Stimulated activated CD4-positive, alpha-beta T cell treated with anti-CD3 and anti-CD28 coated beads, Interleukin-1b, Interleukin-23, amount 100 ng/mL, for 24 hours (primary cell): Measurements from ENCODE around the gene NCAM1.

Experiments
- DNase-seq, 4 experiments: peaks; one replicate each; pipeline ENCODE4 v3.0.0-alpha.2; 2020; ENCODE audit warnings: low read depth in 4 of 4, low spot score in 1 of 4

Gene NCAM1

DNA sequence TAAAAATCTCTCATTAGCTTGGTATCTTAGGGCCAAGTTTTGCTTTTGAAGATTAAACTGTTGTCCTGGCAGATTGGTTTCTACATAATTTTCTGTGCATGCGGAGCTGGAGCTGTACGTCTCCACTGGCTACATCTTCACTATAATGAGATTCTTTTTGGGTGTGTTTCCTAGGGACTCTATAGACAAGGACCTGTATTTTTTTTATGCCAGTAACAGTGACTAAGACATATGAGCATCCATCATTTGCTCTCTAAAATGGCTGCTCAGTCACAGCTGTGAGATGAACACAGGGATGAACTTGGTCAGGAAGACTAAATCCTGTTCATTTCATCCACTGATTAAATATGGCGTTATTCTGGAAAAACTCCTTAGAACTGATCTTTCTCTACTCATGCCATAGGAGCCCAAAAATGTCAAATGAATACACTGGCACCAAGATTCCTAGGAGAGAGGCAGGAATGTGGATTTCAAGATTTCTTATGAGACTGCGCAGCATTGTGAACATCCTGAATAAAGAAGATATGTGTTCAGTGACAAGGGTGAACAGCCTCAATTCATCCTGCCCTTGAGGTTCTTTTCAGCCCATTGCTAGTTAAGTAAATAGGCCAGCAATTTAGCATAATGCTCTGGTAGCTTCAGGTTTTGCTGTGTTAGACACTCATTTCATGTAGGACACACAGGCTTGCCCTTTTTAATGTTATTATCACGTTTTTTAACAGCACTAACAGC is 168.2 kb downstream of the NCAM1 start:
- DNase-seq: no peak

DNA sequence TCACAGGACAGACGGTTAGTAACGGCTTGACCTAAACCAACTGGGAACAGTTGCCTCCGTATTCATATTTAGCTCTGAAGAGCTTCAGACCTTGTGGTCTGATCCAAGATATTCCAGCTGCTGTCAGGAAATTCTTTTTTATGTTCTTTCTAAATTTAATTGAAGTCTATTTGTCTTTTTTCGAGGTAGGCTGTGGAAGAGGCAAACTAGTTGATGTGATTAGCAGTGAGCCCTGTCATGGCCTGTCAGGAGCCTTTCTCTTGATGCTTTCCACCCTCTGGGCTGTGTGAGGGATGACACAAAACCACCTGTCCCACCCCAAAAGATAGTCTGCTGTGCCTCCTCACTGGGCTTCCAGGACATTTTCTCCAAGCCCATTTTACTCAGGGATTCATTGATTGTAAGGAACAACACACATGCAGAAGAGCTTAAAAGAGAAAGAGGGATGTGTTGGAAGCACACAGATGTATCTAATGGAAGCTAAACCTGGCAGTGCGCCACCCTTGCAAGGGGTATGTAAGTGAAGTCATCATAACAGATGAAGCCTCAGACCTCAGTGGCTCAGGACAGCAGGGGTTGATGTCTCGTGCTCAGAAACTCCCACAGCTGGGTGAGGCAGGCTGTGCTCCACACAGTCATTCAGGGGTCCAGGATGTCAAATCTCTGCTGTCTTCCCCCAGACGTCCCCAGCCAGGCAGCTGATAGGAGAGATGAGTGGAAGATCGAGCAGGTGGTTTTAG is 170.0 kb downstream of the NCAM1 start:
- no peak for DNase-seq

DNA sequence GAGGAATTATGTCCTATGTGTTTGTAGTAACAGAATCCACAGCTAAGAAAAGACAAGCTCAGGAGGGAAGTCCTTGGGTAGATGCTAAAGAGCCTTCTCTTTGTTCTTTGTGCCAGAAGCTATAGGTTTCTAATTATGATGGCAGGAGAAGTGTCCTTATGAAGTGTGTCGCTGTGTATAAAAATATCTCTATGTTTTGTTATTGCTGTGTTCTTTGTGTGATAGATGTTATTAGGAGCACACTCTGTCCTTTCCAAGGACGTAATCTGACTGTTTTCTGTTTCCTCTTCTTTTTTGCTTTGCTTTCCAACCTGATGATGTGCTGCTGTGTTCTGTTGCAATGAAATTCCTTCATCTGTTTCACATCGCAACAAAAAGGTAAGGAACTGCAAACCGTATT is 171.9 kb downstream of the NCAM1 start:
- no peak for DNase-seq

DNA sequence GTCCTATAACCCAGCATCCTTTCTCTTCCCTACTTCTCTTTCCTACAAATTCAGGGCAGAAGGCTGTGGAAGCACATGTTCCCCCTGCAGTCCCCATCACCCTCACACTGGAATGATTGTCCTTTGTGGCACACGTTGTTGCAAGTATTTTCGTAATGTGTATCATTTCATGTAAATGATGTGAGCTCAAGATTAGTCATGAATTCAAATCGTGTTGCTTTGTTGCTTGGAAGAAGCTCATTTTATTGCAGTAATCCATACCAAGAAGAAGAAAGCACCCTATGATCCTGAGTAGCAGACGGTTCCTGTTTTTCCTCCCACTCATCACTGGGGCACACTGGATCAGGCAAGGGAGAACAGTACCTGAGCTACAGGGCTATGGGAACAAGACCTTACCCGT is 173.4 kb downstream of the NCAM1 start:
- DNase-seq: no peak

DNA sequence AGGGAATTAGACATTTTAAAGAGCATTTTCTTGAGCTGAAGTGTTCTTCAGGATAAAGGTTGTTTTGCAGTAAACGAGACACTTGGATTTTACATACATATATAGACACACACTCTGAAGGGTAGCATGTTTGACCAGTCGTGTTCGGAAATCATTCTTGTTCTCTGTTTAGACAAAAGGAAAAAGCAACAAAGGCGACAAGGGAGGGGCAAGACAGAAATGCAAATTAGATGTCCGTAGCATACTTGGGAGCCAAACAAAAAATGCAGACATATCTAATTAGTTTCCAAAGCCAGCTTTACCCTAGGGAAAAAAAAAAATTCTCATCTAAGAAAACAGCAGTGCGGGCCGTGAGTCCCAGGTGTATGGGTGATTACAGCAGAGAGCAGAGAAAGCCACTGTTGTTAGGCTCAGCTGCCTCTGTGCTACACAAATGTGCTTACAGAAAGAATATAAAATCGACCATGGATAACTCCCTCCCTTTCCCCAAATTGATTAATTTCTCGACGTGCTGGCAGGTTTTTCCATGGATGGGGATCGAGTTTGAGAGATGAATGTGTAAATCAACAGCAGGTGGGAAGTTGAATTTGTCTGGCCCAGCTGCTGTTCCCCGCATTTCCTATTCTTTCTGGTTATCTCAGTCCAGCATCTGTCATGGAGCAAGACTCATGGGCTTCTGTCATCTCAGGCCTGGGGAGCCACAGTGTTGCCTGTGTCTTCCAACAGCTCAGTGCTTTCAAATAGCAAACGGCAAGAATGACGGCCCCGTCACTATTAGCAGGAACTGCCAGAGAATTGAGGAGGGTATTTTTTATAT is 176.7 kb downstream of the NCAM1 start:
- DNase-seq: no peak

DNA sequence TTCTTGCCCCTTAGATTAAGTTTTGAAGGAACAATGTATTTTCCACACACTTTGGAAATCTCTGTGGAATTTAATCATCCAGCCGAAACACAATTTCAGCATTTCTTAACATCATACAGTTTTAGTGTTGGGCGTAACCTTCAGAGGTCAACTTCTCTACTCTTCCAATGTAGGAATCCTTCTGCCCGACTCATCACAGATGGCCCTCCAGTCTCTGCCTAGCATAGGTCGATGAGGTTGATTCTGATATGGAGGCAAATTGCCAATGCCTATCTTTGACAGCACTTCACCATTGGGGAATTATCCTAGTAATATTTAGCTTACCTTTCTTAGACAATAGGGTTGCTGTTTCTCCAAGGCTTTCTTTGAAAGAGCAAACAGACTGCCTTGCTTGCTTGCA is 177.5 kb downstream of the NCAM1 start:
- DNase-seq: no peak

DNA sequence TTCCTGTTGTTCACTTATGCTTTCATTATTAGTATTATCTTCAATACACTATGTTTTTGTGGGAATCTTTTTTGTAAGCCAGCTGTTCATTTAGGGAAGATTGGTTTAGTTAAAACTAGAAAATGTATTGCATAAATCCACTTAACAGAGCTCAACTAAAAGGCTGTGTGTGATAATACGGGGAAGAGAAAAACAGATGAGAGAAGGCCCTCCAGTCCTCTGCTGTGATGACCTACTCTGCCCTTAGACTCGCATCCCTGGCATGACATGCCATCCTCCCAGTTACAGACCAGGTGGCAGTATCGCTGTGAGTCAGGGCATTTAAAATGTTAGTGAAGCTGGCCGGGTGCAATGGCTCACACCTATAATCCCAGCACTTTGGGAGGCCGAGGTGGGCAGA is 179.8 kb downstream of the NCAM1 start:
- no peak for DNase-seq

DNA sequence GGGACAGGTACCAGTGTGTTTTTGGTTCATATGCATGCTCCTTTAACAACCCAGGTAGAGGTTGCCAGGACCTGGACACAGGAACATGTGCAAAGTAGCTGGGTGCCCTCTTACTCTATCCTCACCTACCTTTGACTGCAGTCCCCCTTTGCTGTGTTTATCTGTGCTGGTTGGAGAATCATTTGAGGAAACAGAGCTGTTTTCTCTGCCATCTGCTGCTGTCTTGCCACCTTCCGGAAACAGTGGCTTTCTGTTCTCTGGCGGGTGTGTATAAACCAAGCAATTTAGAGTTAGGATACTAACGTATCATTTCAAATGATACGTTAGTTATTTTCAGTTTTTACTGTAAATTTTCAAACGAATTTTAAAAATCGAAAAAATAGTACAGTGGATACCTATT is 181.3 kb downstream of the NCAM1 start:
- DNase-seq: no peak

DNA sequence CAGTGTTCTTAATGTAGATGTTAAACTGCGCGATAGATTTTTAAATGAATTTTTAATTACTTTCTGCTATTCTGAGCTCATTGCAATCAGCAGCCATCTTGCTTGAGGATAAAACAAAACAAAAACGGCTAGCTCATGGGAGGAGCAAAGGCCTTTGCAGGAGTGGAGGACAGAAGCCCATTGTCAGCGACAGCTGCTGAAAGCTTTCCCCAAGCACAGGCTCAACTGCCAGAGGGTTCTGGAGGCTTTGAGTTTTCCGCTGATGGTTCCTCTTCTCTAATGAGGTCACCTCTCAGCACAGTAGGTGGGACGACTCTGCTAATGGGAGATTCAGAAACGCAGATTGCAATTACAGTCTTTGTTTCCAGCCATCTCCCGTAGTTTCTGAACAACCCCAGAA is 186.0 kb downstream of the NCAM1 start:
- DNase-seq: no peak

DNA sequence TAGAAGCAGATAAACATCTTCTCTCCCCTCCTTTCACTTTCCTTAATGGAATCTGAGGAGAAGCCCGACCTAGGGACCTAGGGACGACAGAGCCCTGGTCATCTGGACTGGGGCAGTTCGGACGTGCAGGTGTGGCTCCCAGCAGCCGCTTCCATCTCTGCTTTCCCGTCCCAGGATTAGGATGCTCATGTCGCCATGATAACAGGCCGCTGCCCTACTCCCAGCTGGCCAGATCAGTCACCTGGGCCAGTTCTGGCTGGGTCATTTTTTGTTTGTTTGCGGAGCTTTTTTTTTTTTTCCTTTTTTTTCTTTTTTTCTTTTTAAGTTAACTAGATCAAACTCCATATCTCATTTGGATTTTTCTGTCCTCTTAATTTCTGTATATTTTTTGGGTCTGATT is 186.9 kb downstream of the NCAM1 start:
- DNase-seq: no peak

DNA sequence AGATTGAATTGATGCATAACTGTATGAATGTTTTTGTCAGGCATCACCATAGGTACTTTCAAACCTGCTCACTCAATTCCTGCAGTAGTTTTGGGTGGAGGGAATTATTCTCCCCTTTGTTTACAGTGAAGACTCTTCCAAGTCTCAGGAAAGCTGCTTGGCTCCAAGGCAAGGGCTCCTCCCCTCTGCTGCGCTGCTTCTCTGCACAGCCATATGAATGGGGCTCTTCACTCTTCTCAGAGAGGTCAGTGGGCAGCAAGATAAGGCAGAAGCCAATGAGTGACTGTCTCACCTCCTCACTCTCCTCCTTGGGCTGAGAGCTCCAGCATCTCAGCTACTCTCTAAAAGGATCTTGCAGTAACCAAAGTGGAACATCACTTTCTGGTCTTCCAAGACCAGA is 187.4 kb downstream of the NCAM1 start:
- DNase-seq: no peak

DNA sequence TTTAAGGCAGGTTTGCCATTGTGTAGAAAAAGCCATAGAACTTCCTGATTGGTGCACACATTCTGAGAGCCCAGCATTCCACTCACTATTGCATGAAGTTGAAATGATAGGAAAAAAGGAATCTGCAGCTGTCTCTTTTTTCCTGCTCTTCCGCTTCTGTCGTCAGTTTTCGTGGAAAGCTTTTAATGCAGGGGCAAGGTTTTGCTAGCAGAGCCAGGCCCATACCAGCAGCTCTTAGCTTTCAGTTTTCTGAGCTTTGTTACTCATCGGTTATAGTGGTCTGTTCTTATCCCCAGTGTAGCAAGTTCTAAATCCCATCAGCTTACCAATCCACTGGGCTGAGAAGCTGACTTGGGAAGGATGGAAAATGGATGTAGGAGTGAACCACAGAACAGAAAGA is 190.3 kb downstream of the NCAM1 start:
- no peak for DNase-seq

DNA sequence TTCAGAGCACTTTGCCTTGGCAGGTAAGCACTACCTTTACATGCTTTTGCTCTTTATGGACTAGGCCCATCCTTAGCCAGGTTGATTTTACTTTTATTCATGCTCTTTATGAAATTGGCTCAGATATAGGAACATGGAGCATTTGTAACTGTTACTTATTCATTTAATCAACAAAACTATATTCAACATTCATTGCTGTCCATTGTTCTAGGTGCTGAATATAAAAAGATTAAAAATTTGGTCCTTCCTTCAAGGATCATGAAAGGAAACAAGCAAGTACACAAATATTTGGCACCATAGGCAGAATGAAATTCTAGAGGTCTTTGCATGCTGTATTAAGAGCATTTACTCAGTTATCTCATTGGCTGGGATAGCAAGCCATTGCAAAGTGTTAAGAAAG is 191.3 kb downstream of the NCAM1 start:
- no peak for DNase-seq

DNA sequence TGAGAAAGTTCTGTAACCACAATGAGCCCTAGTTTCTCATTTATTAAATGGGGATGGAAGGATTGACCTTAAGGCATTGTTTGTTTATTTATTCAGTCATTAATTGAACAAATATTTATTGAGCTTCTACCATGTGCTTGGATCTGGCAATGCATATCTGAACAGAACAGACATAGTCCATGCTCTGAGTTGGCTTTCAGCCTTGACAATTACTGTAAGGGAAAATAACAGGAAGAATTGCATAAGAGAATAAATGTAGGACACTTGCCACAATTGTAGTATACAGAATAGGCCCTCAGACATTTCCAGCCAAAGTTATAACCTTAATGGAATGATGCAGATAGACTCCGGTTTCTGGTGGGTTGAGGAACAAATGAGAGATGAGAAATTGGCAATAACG is 192.6 kb downstream of the NCAM1 start:
- DNase-seq: no peak

DNA sequence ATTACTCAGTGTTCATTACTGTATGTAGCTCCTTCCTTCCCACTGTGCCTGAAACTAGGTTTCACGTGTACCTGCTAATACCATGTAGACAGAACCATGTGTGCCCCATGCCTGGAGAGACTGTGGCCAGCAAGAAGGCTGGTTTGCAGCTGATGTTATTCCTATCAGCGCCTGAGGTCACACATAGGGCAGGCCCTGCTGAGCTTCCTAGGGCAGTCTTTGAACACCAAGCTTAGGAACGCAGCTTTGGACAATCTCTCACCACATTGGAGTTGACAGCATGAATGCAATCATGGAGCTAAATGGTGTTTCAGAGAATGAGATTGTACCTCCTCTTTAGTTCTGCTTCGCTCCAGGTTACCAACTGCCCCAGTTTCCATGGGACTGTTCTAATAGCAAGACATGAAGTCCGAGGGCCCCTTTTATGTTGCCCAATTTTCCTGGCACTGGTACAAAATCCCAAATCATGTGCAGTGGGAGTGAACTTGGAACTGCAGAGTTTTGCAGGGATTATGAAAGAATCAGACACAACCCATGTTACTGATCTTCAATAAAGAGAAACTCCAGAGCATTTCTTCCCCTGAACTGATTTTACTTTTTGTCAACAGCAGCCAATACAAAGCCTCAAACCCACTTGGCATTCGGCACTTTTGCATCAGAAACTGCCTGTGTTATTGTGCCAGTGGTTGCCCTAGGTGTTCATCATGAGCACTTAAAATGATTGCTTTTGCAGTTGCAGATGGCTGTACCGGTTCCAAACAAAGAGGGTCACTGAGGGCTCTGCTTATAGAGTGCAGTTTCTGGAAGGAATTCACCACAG is 199.0 kb downstream of the NCAM1 start:
- DNase-seq: no peak

DNA sequence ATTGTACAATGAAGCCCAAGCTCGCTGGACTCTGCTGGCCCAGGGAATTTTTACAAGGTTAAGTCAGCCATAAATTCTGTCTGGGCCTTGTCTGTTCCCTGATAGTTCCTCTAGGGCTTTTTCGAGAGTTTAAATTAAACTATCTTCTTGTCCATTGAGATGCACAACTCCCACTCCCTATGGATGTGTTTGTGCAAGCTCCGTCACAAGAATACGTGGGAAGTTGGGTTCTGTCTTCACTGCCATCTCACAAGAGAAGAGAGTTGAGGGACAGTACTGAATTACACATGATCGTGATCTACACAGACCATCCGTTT is 199.5 kb downstream of the NCAM1 start:
- no peak for DNase-seq

DNA sequence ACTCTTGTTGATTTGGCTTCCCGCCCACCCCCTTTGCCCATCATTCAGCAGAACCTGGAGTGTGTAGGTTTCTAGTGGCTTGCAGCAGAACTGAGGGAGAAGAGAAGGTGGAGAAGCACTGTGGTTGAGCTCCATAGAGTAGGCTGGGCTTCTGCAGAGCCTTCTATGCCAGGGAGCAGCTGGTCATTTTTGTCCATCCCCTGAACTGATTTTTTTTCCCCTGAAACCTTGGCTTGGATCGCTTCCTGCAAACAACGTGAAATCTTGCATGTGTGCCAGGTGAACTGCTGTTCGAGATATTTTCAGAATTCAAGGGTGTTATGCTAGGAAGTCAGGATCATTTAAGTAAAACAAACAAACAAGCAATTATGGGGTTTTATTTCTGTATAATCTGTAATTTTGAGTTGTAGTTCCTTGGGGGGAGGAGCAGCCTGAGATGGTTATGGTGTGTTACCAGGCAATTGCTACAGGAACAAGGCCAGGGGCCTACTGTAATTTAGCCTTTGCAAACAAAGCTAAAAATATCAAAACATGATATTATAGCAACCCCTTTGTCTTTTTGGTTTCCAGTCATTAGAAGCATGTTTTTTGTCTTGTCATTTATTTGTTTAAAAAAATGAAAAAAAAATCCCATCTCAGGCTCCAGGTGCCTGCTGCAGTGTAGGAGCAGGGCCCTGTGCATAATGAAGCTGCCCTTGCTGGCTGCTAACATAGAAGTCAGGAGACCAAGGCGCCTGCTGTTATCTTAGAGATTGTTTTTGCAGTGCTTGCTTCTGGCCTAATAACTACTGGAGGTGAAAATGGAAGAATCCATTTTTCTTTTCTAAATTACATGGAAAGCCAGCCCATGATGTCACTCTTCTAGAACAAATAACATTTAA is 200.7 kb downstream of the NCAM1 start:
- DNase-seq: no peak

DNA sequence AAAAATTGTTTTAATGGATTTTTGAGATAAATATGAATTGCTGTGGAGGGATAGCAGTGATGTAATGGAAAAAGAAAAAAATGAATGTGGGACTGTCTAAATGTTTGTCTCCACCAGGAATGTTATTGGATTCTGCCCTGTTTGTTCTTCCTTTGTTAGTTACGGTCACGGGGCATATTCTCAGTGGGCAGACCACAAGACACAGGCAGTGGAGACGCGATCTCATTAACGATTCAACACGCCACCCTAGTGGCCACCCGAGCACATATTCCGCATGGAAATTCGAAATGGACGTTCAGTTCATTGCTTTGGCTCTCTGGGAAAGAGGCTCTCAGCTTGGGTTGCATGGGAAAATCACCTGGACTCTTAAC is 201.4 kb downstream of the NCAM1 start:
- no peak for DNase-seq

DNA sequence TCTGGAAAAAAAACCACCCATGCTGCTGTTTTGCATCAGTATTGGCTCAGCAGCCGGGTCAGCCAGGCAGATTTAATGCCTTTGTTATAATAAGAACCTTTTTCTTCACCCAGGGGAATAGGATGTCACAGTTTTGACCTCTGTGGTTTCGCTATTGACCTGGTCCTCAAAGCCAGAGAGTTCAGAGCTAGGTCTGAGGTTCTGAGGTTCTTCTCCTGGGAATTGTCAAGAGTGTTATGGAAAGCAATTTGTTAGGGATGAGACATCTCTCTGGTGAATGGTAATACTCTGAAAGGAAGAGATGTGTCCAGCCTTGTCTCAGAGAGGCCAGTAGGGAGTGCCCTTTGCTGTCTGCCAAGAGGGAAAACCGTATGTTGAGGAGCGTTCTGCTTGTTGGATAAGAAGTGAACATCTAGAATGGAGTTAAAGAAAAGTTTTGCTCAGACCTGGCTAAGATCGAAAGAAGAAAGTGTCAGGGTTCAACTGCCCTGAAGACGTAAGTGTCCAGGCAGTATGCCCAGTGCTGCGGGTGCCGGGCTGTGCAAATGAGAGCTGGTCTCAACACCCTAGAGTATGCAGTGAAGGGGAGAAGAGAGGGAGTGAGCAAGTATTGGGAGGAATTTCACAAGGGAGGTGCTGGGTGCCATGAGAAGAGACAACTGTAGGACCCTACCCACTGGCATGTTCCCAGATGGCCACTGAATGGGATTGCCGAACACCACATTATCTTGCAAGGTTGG is 202.2 kb downstream of the NCAM1 start:
- no peak for DNase-seq

DNA sequence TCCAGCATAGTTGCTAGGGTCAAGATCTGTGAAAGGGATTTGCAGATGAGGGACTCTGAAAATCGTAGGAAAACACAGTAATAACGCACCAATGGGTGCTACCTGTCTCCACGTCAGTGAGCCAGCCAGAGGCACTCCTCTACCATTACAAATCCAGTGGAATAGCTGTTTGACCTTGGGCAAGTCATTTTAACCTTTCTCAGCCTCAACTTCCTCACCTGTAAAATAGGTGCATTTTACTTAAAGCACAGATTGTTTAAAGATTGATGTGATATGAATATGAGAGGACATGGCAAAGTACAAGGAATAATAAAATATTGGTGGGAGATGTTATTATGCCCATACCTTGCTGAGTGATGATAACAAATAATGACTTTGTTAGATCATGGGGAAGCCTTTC is 205.1 kb downstream of the NCAM1 start:
- DNase-seq: no peak
